ENCODE measurements around the gene HSD11B2. TPM values are rescaled to one million over a fixed set of nuclear protein-coding genes. Genes with fewer than 3 reads are reported as not detected.

The HSD11B2 gene
- total RNA-seq, 1 experiment from 2014 or later = 9.7 TPM

GRCh38 chr16:67456391-67457081 is 25.6 kb downstream of the HSD11B2 start:
- Histone ChIP-seq H3K4me1 (ENCODE audit: control insufficient read depth in 1 of 2, insufficient read depth in 2 of 2, low read length in 2 of 2) (no peaks in the 10 kb centered on the region; a peak in 1 of 4 replicates), H3K9ac (ENCODE audit: low read length) (no peak overlapping the region), H3K4me3 (replicated peaks in 1 of 2; ENCODE audit: low read depth in 1 of 2, low read length in 2 of 2) (no peak overlapping the region), H3K4me2 (ENCODE audit: low read length) (no peak overlapping the region), H3K9me3 (ENCODE audit: control insufficient read depth in 1 of 2, insufficient read depth in 1 of 2, low read depth in 1 of 2, low read length in 2 of 2) (no peaks in the 10 kb centered on the region), H2AFZ (ENCODE audit: low read depth, low read length, poor library complexity, severe bottlenecking) (no peak overlapping the region), H4K20me1 (ENCODE audit: insufficient read depth) (no peaks in the 10 kb centered on the region), H3K36me3 (ENCODE audit: control insufficient read depth in 1 of 2, insufficient read depth in 2 of 2, low read length in 2 of 2) (no peaks in the 10 kb centered on the region), H3K79me2 (ENCODE audit: insufficient read depth, low read length) (no peaks in the 10 kb centered on the region), H3K27me3 (ENCODE audit: insufficient read depth, low read length) (no peaks in the 10 kb centered on the region), H3K9me2 (ENCODE audit: insufficient read depth) (no peaks in the 10 kb centered on the region), H3K27ac (ENCODE audit: low read depth, low read length) (no peak overlapping the region)
- TF ChIP-seq ATF3 (IDR thresholded peaks at IDR 0.05) (no peak), FOSL1 (IDR thresholded peaks at IDR 0.05; ENCODE audit: low read depth) (no peak), CTCF (IDR thresholded peaks at IDR 0.05 in 2 of 3, conservative IDR thresholded peaks at IDR 0.05 in 1 of 3; ENCODE audit: borderline replicate concordance in 1 of 3, insufficient read depth in 1 of 3, low read depth in 2 of 3, low read length in 2 of 3) (peak; percentile 32 to 56 (median 55); a peak in 5 of 6 replicates)
- ChIA-PET POLR2A (no interaction called here), RAD21 (ENCODE audit: low non-redundant PET in 1 of 2, low total read pairs in 2 of 2, uncharacterized antibody in 2 of 2, unreplicated experiment in 2 of 2) (no interaction called here), CTCF (interaction anchor here (0.7 to 2.7 kb wide), 10 partner anchors 9 to 196 kb away, joined by 3 to 15 read pairs (median 4); partner anchors contain the start of gene HSD11B2)
- ATAC-seq (peak; percentile 67; the same call in 1 of the 2 replicates), DNase-seq (ENCODE audit: low read depth, low spot score) (no peak)
- BruUV-seq (replicated peaks) = no TSS peak
- intact Hi-C loops (cut with micrococcal nuclease) = no loop called here

- Histone ChIP-seq H3K36me3 (ENCODE audit: control insufficient read depth in 1 of 2, insufficient read depth in 2 of 2, low read length in 2 of 2) (no peaks in the 10 kb centered on the region), H3K4me3 (replicated peaks in 1 of 2; ENCODE audit: low read depth in 1 of 2, low read length in 2 of 2) (no peak overlapping the region), H3K9ac (ENCODE audit: low read length) (no peak overlapping the region), H3K27me3 (ENCODE audit: insufficient read depth, low read length) (no peaks in the 10 kb centered on the region), H3K4me2 (ENCODE audit: low read length) (no peak overlapping the region), H2AFZ (ENCODE audit: low read depth, low read length, poor library complexity, severe bottlenecking) (no peak overlapping the region), H3K9me2 (ENCODE audit: insufficient read depth) (no peaks in the 10 kb centered on the region), H3K79me2 (ENCODE audit: insufficient read depth, low read length) (no peaks in the 10 kb centered on the region; the same call in 1 of the 2 replicates), H3K4me1 (ENCODE audit: control insufficient read depth in 1 of 2, insufficient read depth in 2 of 2, low read length in 2 of 2) (peaks cover 3 to 9% of the 10 kb centered on the region in 2 experiments; a peak in 3 of 4 replicates), H3K27ac (ENCODE audit: low read depth, low read length) (no peak overlapping the region), H4K20me1 (ENCODE audit: insufficient read depth) (no peaks in the 10 kb centered on the region), H3K9me3 (ENCODE audit: control insufficient read depth in 1 of 2, insufficient read depth in 1 of 2, low read depth in 1 of 2, low read length in 2 of 2) (no peaks in the 10 kb centered on the region)
- RAD21 ChIA-PET (ENCODE audit: low non-redundant PET in 1 of 2, low total read pairs in 2 of 2, uncharacterized antibody in 2 of 2, unreplicated experiment in 2 of 2) = no interaction called here
- no peak for TF ChIP-seq ZBTB33 (IDR thresholded peaks at IDR 0.05; ENCODE audit: extremely low read depth, insufficient replicate concordance, low read length)
- BruUV-seq (replicated peaks) = no TSS peak
- no peak for DNase-seq (ENCODE audit: low read depth, low spot score)
- intact Hi-C loops (cut with micrococcal nuclease) = no loop called here
- CTCF ChIA-PET = interaction anchor here (1.7 to 2.7 kb wide), 2 partner anchors 7 to 10 kb away, joined by 5 to 15 read pairs; no protein-coding TSS in a partner anchor
- ATAC-seq = no peak
- POLR2A ChIA-PET = no interaction called here
These were observed 26.7 kb downstream of the HSD11B2 start for GRCh38 chr16:67457611-67458010.

Measured in HCT116 (cell line).